ENCODE results near the gene AFAP1. TPM values are rescaled to one million over a fixed set of nuclear protein-coding genes. Genes with fewer than 3 reads are reported as not detected.

AFAP1 gene
- total and polyA plus RNA-seq, 2 of the 8 experiments (the other 6 are each of a cell fraction or from before 2014, with no cell fraction given): 3.6 to 18.2 TPM

DNA sequence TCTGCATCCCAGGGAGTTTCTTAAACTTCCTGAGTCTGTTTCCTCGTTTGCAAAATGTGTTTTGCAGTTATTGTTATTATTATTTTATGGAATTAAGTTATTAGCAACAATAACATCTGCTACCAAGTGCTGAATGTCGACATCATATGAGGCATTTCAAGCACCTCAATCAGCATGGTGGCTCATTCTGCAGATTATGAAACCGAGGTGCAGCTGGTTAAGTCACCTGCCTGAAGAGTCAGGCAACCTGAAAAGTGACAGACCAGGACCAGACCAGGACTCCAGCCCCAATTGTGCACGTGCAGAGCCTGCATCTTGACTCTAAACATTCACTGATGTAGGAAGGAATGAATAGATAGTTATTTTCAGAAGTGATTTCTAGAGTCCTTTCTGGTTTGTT lies 99.8 kb downstream of the AFAP1 start:
- H3K27ac ChIP-seq (ENCODE audit: low read depth, low read length): no peak overlapping the region
- FAIRE-seq: no peak

More for the DNA sequence above, 99.8 kb downstream of the AFAP1 start:
- POLR2A ChIA-PET (ENCODE audit: partially characterized antibody): no interaction called here
- Histone ChIP-seq H2BK12ac (ENCODE audit: low read depth, low read length) (no peak overlapping the region), H4K91ac (replicated peaks; ENCODE audit: insufficient read length, low read length) (no peak overlapping the region), H3K79me2 (ENCODE audit: control insufficient read depth in 1 of 2, insufficient read depth in 2 of 2, low read length in 2 of 2) (no peaks in the 10 kb centered on the region), H3K27me3 (replicated peaks in 1 of 4; ENCODE audit: control insufficient read depth in 3 of 4, extremely low read depth in 1 of 4, insufficient read depth in 3 of 4, low read length in 3 of 4) (no peaks in the 10 kb centered on the region), H3K79me1 (ENCODE audit: low read depth, low read length) (no peaks in the 10 kb centered on the region; the same call in 1 of the 2 replicates), H2BK15ac (ENCODE audit: low read length) (no peak overlapping the region), H2BK120ac (replicated peaks; ENCODE audit: low read depth, low read length) (no peak overlapping the region), H3K14ac (ENCODE audit: insufficient read length) (no peak overlapping the region), H3K9ac (replicated peaks in 1 of 4; ENCODE audit: extremely low read depth in 1 of 4, low read depth in 3 of 4, low read length in 3 of 4) (no peak overlapping the region), H3K23me2 (ENCODE audit: low read depth, low read length) (no peaks in the 10 kb centered on the region), H3K4me1 (replicated peaks in 1 of 4; ENCODE audit: control insufficient read depth in 3 of 4, insufficient read depth in 4 of 4, low read length in 3 of 4) (peaks cover 0 to 3% (median 0%) of the 10 kb centered on the region in 4 experiments; a peak in 2 of 7 replicates), H2AFZ (ENCODE audit: low read length) (no peak overlapping the region), H3K56ac (replicated peaks; ENCODE audit: insufficient read length, low read depth, low read length) (no peak overlapping the region), H3K36me3 (ENCODE audit: control insufficient read depth in 2 of 4, insufficient read depth in 4 of 4, low read length in 3 of 4) (no peaks in the 10 kb centered on the region), H3K9me3 (ENCODE audit: insufficient read depth in 2 of 2, low read depth in 1 of 2, low read length in 1 of 2) (no peaks in the 10 kb centered on the region), H4K20me1 (replicated peaks in 1 of 2; ENCODE audit: control insufficient read depth in 1 of 2, insufficient read depth in 2 of 2, low read length in 2 of 2) (peaks cover 0 to 3% of the 10 kb centered on the region in 2 experiments), H2AK5ac (ENCODE audit: low read depth, low read length) (no peak overlapping the region), H3K23ac (ENCODE audit: insufficient read length) (no peak overlapping the region), H2BK5ac (ENCODE audit: low read depth, low read length) (no peak overlapping the region), H4K5ac (ENCODE audit: insufficient read length, low read depth, low read length) (no peak overlapping the region), H3K18ac (ENCODE audit: extremely low read depth, low read length) (no peak overlapping the region), H4K8ac (ENCODE audit: extremely low read depth, insufficient read depth, low read length) (no peak overlapping the region), H3K4me2 (ENCODE audit: insufficient read depth in 1 of 2, low read depth in 2 of 2, low read length in 2 of 2) (no peak overlapping the region), H3K4me3 (ENCODE audit: extremely low read depth in 1 of 4, insufficient read depth in 2 of 4, low read depth in 3 of 4, low read length in 4 of 4) (no peak overlapping the region), H2BK20ac (ENCODE audit: low read length) (no peak overlapping the region), H3K4ac (replicated peaks; ENCODE audit: insufficient read length, low read depth, low read length) (no peak overlapping the region)
- TF ChIP-seq PHF8 (conservative IDR thresholded peaks at IDR 0.05; ENCODE audit: low read depth, low read length) (no peak), BRCA1 (IDR thresholded peaks at IDR 0.05; ENCODE audit: low read depth, low read length) (no peak), SIRT6 (IDR thresholded peaks at IDR 0.05; ENCODE audit: low read length) (no peak), RNF2 (IDR thresholded peaks at IDR 0.05; ENCODE audit: borderline replicate concordance, low read depth, low read length, missing control alignments, poor library complexity, severe bottlenecking) (no peak)
- WGBS, 2 experiments (ENCODE audit: extremely low coverage in 1 of 2, insufficient coverage in 1 of 2, insufficient read length in 1 of 2, insufficient replicate concordance in 2 of 2, low coverage in 1 of 2, low lambda C conversion rate in 2 of 2, missing lambda C conversion rate in 1 of 2): 90% methylated on average over 4 of the region's 4 CpGs; no CpG with 5 or more reads in 1 of the 2 experiments
- DNase-seq (ENCODE audit: low read depth in 1 of 2, low spot score in 2 of 2): no peak
- CTCF ChIA-PET (ENCODE audit: partially characterized antibody): no interaction called here

Data from H1 (cell line).